NT2/D1 (cell line): ENCODE data around the gene STEEP1.
"Not testable (repeated sequence)": the region's sequence is repeated elsewhere in the genome, so short reads cannot be mapped to it uniquely, and the experiment has no call there.

ENCODE experiments used
- DNase-seq: peaks from one replicate; pipeline ENCODE4 v3.0.0-alpha.2; 2011; ENCODE audit warnings: low read depth, low spot score
- H3K27me3 ChIP-seq: 2 replicates; pipeline ENCODE4 v1.6.0; 2011; ENCODE audit warnings: mild to moderate bottlenecking; ENCODE audit not compliant: insufficient read length, insufficient read depth
- H3K36me3 ChIP-seq: 2 replicates; pipeline ENCODE4 v1.6.1; 2011; ENCODE audit warnings: mild to moderate bottlenecking, low read length, mixed read lengths; ENCODE audit not compliant: insufficient read depth, insufficient read length
- H3K4me1 ChIP-seq: 2 replicates; pipeline ENCODE4 v1.5.1; 2011; ENCODE audit not compliant: insufficient read depth, insufficient read length
- H3K4me3 ChIP-seq: 2 replicates; pipeline ENCODE4 v1.5.1; 2011; ENCODE audit warnings: low read depth; ENCODE audit not compliant: insufficient read length
- H3K9ac ChIP-seq: 2 replicates; pipeline ENCODE4 v1.6.0; 2011; ENCODE audit warnings: low read depth; ENCODE audit not compliant: insufficient read length
- H3K9me3 ChIP-seq: 2 replicates; pipeline ENCODE4 v1.5.1; 2011; ENCODE audit warnings: mild to moderate bottlenecking, low read length; ENCODE audit not compliant: insufficient read depth
- SUZ12 ChIP-seq: IDR thresholded peaks from 2 replicates; pipeline ENCODE4 v1.6.1; 2011; ENCODE audit not compliant: insufficient read length, insufficient read depth; ENCODE audit errors: extremely low read depth
- YY1 ChIP-seq: IDR thresholded peaks from 2 replicates; pipeline ENCODE4 v1.6.1; 2011; ENCODE audit not compliant: insufficient read length, insufficient read depth
- ZNF274 ChIP-seq: IDR thresholded peaks from 2 replicates; pipeline ENCODE4 v1.6.1; 2011; ENCODE audit warnings: mild to moderate bottlenecking, low read depth, low read length

The STEEP1 gene

GRCh38 chrX:119521246-119521645 is 44.0 kb downstream of the STEEP1 start:
- no peak overlapping the region for H3K9ac ChIP-seq
- H3K4me1 ChIP-seq, result no peaks in the 10 kb centered on the region
- no peaks in the 10 kb centered on the region for H3K36me3 ChIP-seq
- TF ChIP-seq ZNF274 (no peak), SUZ12 (no peak), YY1 (no peak)
- DNase-seq, result no peak
- H3K9me3 ChIP-seq, result no peaks in the 10 kb centered on the region
- H3K4me3 ChIP-seq, result no peak overlapping the region
- no peaks in the 10 kb centered on the region for H3K27me3 ChIP-seq

GRCh38 chrX:119518371-119518770 is 46.8 kb downstream of the STEEP1 start:
- H3K4me1 ChIP-seq, result no peaks in the 10 kb centered on the region
- no peaks in the 10 kb centered on the region for H3K36me3 ChIP-seq
- no peaks in the 10 kb centered on the region for H3K27me3 ChIP-seq
- TF ChIP-seq YY1 (no peak), SUZ12 (no peak), ZNF274 (no peak)
- no peak for DNase-seq
- no peak overlapping the region for H3K4me3 ChIP-seq
- H3K9ac ChIP-seq, result no peak overlapping the region
- H3K9me3 ChIP-seq, result no peaks in the 10 kb centered on the region

- H3K9me3 ChIP-seq, result no peaks in the 10 kb centered on the region
- no peaks in the 10 kb centered on the region for H3K27me3 ChIP-seq
- TF ChIP-seq YY1 (no peak), SUZ12 (no peak), ZNF274 (no peak)
- no peak overlapping the region for H3K4me3 ChIP-seq
- no peaks in the 10 kb centered on the region for H3K4me1 ChIP-seq
- DNase-seq, result peak; percentile 63
- no peaks in the 10 kb centered on the region for H3K36me3 ChIP-seq
- no peak overlapping the region for H3K9ac ChIP-seq
These were observed 49.0 kb downstream of the STEEP1 start for GRCh38 chrX:119516157-119516702.

- H3K4me3 ChIP-seq, result no peak overlapping the region
- no peak for TF ChIP-seq ZNF274
- no peak for TF ChIP-seq YY1
- TF ChIP-seq SUZ12, result no peak
- H3K27me3 ChIP-seq, result no peaks in the 10 kb centered on the region
- no peaks in the 10 kb centered on the region for H3K4me1 ChIP-seq
- H3K9me3 ChIP-seq, result no peaks in the 10 kb centered on the region
- DNase-seq, result peak; percentile 72
- H3K36me3 ChIP-seq, result no peaks in the 10 kb centered on the region
- no peak overlapping the region for H3K9ac ChIP-seq
These were observed 52.9 kb downstream of the STEEP1 start for GRCh38 chrX:119512146-119512800.

- Histone ChIP-seq H3K4me1 (peaks cover 6% of the 10 kb centered on the region), H3K9me3 (no peaks in the 10 kb centered on the region), H3K9ac (no peak overlapping the region), H3K36me3 (no peaks in the 10 kb centered on the region), H3K27me3 (no peaks in the 10 kb centered on the region), H3K4me3 (no peak overlapping the region)
- TF ChIP-seq SUZ12 (no peak), YY1 (no peak)
- no peak for DNase-seq
These were observed 58.0 kb downstream of the STEEP1 start for GRCh38 chrX:119507206-119507605.

GRCh38 chrX:119505945-119506344 is 59.3 kb downstream of the STEEP1 start:
- no peak for DNase-seq
- H3K9ac ChIP-seq, result no peak overlapping the region
- no peaks in the 10 kb centered on the region for H3K27me3 ChIP-seq
- H3K4me1 ChIP-seq, result peaks cover 6% of the 10 kb centered on the region
- no peaks in the 10 kb centered on the region for H3K36me3 ChIP-seq
- TF ChIP-seq SUZ12 (no peak), YY1 (no peak), ZNF274 (no peak)
- no peaks in the 10 kb centered on the region for H3K9me3 ChIP-seq
- H3K4me3 ChIP-seq, result no peak overlapping the region

- not testable (repeated sequence) for H3K4me1 ChIP-seq, H3K9me3 ChIP-seq, H3K9ac ChIP-seq, H3K4me3 ChIP-seq, H3K27me3 ChIP-seq, H3K36me3 ChIP-seq, DNase-seq
These were observed 60.1 kb downstream of the STEEP1 start for GRCh38 chrX:119505145-119505544.

- H3K4me3 ChIP-seq, result no peak overlapping the region
- TF ChIP-seq YY1, result no peak
- no peak overlapping the region for H3K9ac ChIP-seq
- H3K27me3 ChIP-seq, result no peaks in the 10 kb centered on the region
- no peaks in the 10 kb centered on the region for H3K36me3 ChIP-seq
- H3K4me1 ChIP-seq, result peaks cover 6% of the 10 kb centered on the region
- no peaks in the 10 kb centered on the region for H3K9me3 ChIP-seq
- no peak for DNase-seq
These were observed 61.7 kb downstream of the STEEP1 start for GRCh38 chrX:119503484-119503861.
